K562 (cell line): ENCODE measurements around the gene PDLIM7. TPM values are rescaled to one million over a fixed set of nuclear protein-coding genes. Genes with fewer than 3 reads are reported as not detected.

Experiments used
- ARID1B ChIP-seq: fragments of 450-650 bp; IDR thresholded peaks from 2 replicates; pipeline ENCODE4 v1.6.1; 2016; ENCODE audit warnings: antibody characterized with exemption, mild to moderate bottlenecking, inconsistent platforms
- CBFA2T2 ChIP-seq: fragments of 450-650 bp; conservative IDR thresholded peaks from 2 replicates; pipeline ENCODE4 v1.6.1; 2017; ENCODE audit warnings: mild to moderate bottlenecking
- CSDE1 ChIP-seq, 2 experiments: fragments of 450-650 bp; IDR thresholded peaks; 2 replicates each; pipeline ENCODE4 v1.6.1; 2016; ENCODE audit warnings: mild to moderate bottlenecking in 1 of 2
- DMBX1 ChIP-seq: fragments of 250-450 bp; sonication (Bioruptor Pico); IDR thresholded peaks from 2 replicates; pipeline ENCODE4 v1.8.0; 2022; ENCODE audit warnings: inconsistent platforms, mild to moderate bottlenecking, moderate library complexity, borderline replicate concordance
- KDM1A ChIP-seq, 2 experiments: fragments of 450-650 bp; IDR thresholded peaks; 2 replicates each; pipeline ENCODE4 v1.6.1; 2016; ENCODE audit warnings: mild to moderate bottlenecking in 2 of 2
- MEF2A ChIP-seq: IDR thresholded peaks from 2 replicates; pipeline ENCODE4 v1.6.1; 2011; ENCODE audit warnings: low read depth, mild to moderate bottlenecking, low read length, moderate library complexity; ENCODE audit not compliant: control insufficient read depth
- NR3C1 ChIP-seq: sonication (generic); formaldehyde crosslinking; IDR thresholded peaks from 2 replicates; pipeline ENCODE4 v1.8.1; 2022; ENCODE audit warnings: missing genetic modification reagents
- PHB ChIP-seq: fragments of 250-450 bp; sonication (Bioruptor Pico); IDR thresholded peaks from 2 replicates; pipeline ENCODE4 v1.5.0; 2021
- RBFOX2 ChIP-seq: fragments of 200-400 bp; formaldehyde crosslinking; IDR thresholded peaks from 2 replicates; pipeline ENCODE4 v1.6.1; 2017; ENCODE audit warnings: low read depth, mild to moderate bottlenecking, low read length, moderate library complexity
- STAG1 ChIP-seq: sonication (generic); formaldehyde crosslinking; IDR thresholded peaks from 2 replicates; pipeline ENCODE4 v1.5.0; 2020; ENCODE audit warnings: missing genetic modification reagents, borderline replicate concordance
- TGIF2 ChIP-seq: sonication (generic); formaldehyde crosslinking; IDR thresholded peaks from 2 replicates; pipeline ENCODE4 v1.8.1; 2022; ENCODE audit warnings: mild to moderate bottlenecking, missing genetic modification reagents, moderate library complexity
- TRIM24 ChIP-seq, 2 experiments: fragments of 450-650 bp; IDR thresholded peaks; 2 replicates each; pipeline ENCODE4 v1.6.1; 2016
- ZNF143 ChIP-seq: sonication (generic); formaldehyde crosslinking; IDR thresholded peaks from 2 replicates; pipeline ENCODE4 v1.9.0; 2022; ENCODE audit warnings: mild to moderate bottlenecking, missing genetic modification reagents
- ZNF146 ChIP-seq: IDR thresholded peaks from one replicate; pipeline ENCODE4 v1.6.1; 2018; ENCODE audit warnings: missing compliant biosample characterization; ENCODE audit not compliant: unreplicated experiment
- polyA plus RNA-seq, 8 experiments: library from polyadenylated mRNA; depleted of rRNA in 4 of 8; stranded (reverse) in 5 of 8; unstranded in 3 of 8; fragments of >200 nt; fragmentation: Nextera tagmentation in 2 of 8; fragmentation: Illumina TruSeq in 1 of 8; extraction: Ambion mirVana in 2 of 8; extraction: Trizol in 1 of 8; gene quantifications; 2 replicates each; pipeline versions ENCODE4 v1.2.1 to v1.2.3, GENCODE V29; 2011 to 2014; ENCODE audit warnings: inconsistent platforms in 1 of 8, missing spikeins in 1 of 8
- total RNA-seq, 7 experiments: library from RNA; depleted of rRNA in 6 of 7; stranded (reverse); fragments of >200 nt in 6 of 7; fragmentation: Illumina TruSeq in 2 of 7; extraction: Trizol in 2 of 7; gene quantifications; 2 replicates each; pipeline versions ENCODE4 v1.2.1 to v1.2.3, GENCODE V29; 2011 to 2021; ENCODE audit warnings: low replicate concordance in 1 of 7
- TF ChIP-seq, protein P1 (sequence below): sonication (generic); formaldehyde crosslinking; IDR thresholded peaks from 2 replicates; pipeline ENCODE4 v1.8.0; 2022; ENCODE audit warnings: mild to moderate bottlenecking, missing genetic modification reagents
- TF ChIP-seq, protein P2 (sequence below): fragments of 250-450 bp; sonication (Bioruptor Pico); IDR thresholded peaks from 2 replicates; pipeline ENCODE4 v1.4.0; 2020
- TF ChIP-seq, protein P3 (sequence below), 2 experiments: fragments of 250-450 bp in 1 of 2; fragments of 450-650 bp in 1 of 2; sonication (Bioruptor Pico) in 1 of 2; IDR thresholded peaks; 2 replicates each; pipeline versions ENCODE4 v1.6.1 to v1.8.0; 2016 to 2021; ENCODE audit warnings: mild to moderate bottlenecking in 2 of 2, moderate library complexity in 2 of 2, missing compliant biosample characterization in 1 of 2, missing genetic modification characterization in 1 of 2

PDLIM7 gene
- total and polyA plus RNA-seq, 9 of the 15 experiments (the other 6 are each of a cell fraction or from before 2014, with no cell fraction given) = 2.1 to 124 (median 32.6) TPM

DNA sequence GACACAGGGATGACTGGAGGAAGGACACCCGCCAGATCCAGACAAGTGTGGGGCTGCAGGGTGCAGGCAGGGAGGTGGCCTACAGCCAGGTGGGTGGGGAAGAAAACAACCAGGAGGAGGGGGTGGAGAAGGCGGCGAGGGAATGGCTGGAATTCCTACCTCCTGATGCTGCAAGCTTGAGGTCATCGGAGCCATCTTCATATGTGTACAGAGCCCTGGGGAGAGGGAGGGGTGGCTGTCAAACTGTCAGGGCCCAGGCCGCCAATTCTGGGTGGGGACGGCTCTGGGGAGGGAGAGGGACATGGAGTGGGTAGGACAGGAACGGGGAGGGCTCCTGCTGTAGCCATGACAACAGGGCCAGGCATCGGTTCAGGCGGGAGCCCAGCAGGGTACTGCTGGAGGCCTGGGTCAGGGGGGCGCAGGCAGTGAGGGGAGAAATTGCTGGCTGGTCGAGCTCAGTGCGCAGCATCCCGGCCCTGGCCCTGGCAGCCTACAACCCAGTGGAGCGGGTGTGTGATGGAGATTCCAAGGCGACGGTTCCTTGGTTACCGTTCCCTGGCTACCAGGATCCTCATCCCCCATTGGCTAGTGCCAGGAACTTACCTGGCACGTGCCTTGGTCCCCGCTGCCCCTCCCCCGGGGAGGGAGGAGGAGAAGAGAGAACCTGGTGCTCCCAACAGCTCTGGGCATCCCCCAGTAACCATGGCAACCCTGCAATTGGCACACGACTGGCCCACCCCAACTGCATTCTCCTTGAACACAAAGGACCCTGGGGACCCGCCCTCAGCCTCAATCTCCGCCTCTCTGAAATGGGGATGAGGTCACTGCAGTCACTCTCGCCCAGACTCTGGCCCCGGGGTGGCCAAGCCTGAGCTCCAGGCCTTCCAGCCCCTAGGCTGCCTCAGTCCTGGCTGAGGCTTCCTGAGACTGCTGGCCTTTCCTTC, 28.4 kb downstream of the PDLIM7 start (continued):
- TF ChIP-seq RBFOX2 (peak; percentile 45; the same call in 1 of the 2 replicates), ZNF143 (no peak), TRIM24 (IDR thresholded peaks at IDR 0.05) (no peak), CSDE1 (IDR thresholded peaks at IDR 0.05) (peak in 1 of 2 experiments; percentile 68; a peak in 1 of 4 replicates), ZNF146 (CRISPR knock-in tag) (no peak), TGIF2 (CRISPR knock-in tag) (no peak), ARID1B (no peak), STAG1 (CRISPR knock-in tag) (no peak), PHB (CRISPR knock-in tag) (no peak), NR3C1 (CRISPR knock-in tag) (0 out of 2 replicates have a peak, but pooled peaks have one; percentile 37), MEF2A (no peak), CBFA2T2 (no peak), KDM1A (IDR thresholded peaks at IDR 0.05) (peak; percentile 78 to 84), DMBX1 (no peak)
- TF ChIP-seq, protein P1, sequence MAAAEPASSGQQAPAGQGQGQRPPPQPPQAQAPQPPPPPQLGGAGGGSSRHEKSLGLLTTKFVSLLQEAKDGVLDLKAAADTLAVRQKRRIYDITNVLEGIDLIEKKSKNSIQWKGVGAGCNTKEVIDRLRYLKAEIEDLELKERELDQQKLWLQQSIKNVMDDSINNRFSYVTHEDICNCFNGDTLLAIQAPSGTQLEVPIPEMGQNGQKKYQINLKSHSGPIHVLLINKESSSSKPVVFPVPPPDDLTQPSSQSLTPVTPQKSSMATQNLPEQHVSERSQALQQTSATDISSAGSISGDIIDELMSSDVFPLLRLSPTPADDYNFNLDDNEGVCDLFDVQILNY (CRISPR knock-in tag) = no peak
- TF ChIP-seq, protein P2, sequence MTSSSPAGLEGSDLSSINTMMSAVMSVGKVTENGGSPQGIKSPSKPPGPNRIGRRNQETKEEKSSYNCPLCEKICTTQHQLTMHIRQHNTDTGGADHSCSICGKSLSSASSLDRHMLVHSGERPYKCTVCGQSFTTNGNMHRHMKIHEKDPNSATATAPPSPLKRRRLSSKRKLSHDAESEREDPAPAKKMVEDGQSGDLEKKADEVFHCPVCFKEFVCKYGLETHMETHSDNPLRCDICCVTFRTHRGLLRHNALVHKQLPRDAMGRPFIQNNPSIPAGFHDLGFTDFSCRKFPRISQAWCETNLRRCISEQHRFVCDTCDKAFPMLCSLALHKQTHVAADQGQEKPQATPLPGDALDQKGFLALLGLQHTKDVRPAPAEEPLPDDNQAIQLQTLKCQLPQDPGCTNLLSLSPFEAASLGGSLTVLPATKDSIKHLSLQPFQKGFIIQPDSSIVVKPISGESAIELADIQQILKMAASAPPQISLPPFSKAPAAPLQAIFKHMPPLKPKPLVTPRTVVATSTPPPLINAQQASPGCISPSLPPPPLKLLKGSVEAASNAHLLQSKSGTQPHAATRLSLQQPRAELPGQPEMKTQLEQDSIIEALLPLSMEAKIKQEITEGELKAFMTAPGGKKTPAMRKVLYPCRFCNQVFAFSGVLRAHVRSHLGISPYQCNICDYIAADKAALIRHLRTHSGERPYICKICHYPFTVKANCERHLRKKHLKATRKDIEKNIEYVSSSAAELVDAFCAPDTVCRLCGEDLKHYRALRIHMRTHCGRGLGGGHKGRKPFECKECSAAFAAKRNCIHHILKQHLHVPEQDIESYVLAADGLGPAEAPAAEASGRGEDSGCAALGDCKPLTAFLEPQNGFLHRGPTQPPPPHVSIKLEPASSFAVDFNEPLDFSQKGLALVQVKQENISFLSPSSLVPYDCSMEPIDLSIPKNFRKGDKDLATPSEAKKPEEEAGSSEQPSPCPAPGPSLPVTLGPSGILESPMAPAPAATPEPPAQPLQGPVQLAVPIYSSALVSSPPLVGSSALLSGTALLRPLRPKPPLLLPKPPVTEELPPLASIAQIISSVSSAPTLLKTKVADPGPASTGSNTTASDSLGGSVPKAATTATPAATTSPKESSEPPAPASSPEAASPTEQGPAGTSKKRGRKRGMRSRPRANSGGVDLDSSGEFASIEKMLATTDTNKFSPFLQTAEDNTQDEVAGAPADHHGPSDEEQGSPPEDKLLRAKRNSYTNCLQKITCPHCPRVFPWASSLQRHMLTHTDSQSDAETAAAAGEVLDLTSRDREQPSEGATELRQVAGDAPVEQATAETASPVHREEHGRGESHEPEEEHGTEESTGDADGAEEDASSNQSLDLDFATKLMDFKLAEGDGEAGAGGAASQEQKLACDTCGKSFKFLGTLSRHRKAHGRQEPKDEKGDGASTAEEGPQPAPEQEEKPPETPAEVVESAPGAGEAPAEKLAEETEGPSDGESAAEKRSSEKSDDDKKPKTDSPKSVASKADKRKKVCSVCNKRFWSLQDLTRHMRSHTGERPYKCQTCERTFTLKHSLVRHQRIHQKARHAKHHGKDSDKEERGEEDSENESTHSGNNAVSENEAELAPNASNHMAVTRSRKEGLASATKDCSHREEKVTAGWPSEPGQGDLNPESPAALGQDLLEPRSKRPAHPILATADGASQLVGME (CRISPR knock-in tag) = no peak
- TF ChIP-seq, protein P3, sequence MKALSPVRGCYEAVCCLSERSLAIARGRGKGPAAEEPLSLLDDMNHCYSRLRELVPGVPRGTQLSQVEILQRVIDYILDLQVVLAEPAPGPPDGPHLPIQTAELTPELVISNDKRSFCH (CRISPR knock-in tag; IDR thresholded peaks at IDR 0.05) = no peak
- TF ChIP-seq, protein P3 (tag; IDR thresholded peaks at IDR 0.05) = no peak
